Activated CD4-positive, alpha-beta memory T cell treated with anti-CD3 and anti-CD28 coated beads for 36 hours (primary cell): ENCODE results near the gene PRKAG1. TPM values are rescaled to one million over a fixed set of nuclear protein-coding genes. Genes with fewer than 3 reads are reported as not detected.

Source experiments
- CTCF ChIA-PET: fragments of 350-600 bp; sonication (Branson Sonifier 250); formaldehyde crosslinking; loops from one replicate; lab custom pipeline; 2021; ENCODE audit warnings: antibody characterized with exemption, inconsistent platforms; lab: Charles Lee
- POLR2A ChIA-PET: fragments of 350-600 bp; sonication (Branson Sonifier 250); formaldehyde crosslinking; loops from one replicate; lab custom pipeline; 2021; ENCODE audit warnings: antibody characterized with exemption; lab: Charles Lee
- DNase-seq: peaks from one replicate; pipeline ENCODE4 v3.0.0-alpha.2; 2020
- H3K27ac Mint-ChIP-seq: one replicate; pipeline ENCODE4 v1.8.0; 2021; ENCODE audit warnings: mixed read lengths
- H3K27me3 Mint-ChIP-seq: one replicate; pipeline ENCODE4 v1.8.0; 2021; ENCODE audit warnings: mixed read lengths
- H3K36me3 Mint-ChIP-seq: one replicate; pipeline ENCODE4 v1.8.0; 2021; ENCODE audit warnings: mixed read lengths
- H3K4me1 Mint-ChIP-seq: one replicate; pipeline ENCODE4 v1.8.0; 2021; ENCODE audit warnings: low read depth, mixed read lengths
- H3K4me3 Mint-ChIP-seq: one replicate; pipeline ENCODE4 v1.8.0; 2021; ENCODE audit warnings: mild to moderate bottlenecking, mixed read lengths
- H3K9me3 Mint-ChIP-seq: one replicate; pipeline ENCODE4 v1.8.0; 2021; ENCODE audit warnings: mixed read lengths
- intact Hi-C: fragments of 100-400 bp; cut with micrococcal nuclease; formaldehyde crosslinking; loops from one replicate; pipeline ENCODE4 v1.15.1; 2023
- total RNA-seq, 2 experiments: library from RNA; stranded (reverse); gene quantifications; one replicate each; pipeline ENCODE4 v1.2.3, GENCODE V29; 2021

The PRKAG1 gene
- total RNA-seq, 2 experiments from 2014 or later = 52.0 to 55.8 TPM

GRCh38 chr12:48979602-48980388, 38.8 kb downstream of the PRKAG1 start:
- peaks cover 47% of the 10 kb centered on the region for H3K27me3 Mint-ChIP-seq
- peaks cover 52% of the 10 kb centered on the region for H3K4me1 Mint-ChIP-seq
- H3K27ac Mint-ChIP-seq = no peak overlapping the region
- H3K36me3 Mint-ChIP-seq = no peaks in the 10 kb centered on the region
- ChIA-PET POLR2A (interaction anchor here (1.0 to 1.3 kb wide), 2 partner anchors 10 to 22 kb away, joined by 3 to 4 read pairs; partner anchors contain the start of gene ARF3), CTCF (interaction anchor here (0.7 to 13.5 kb wide), 14 partner anchors 8 to 210 kb away, joined by 3 to 202 read pairs (median 5); partner anchors contain the start of genes ARF3, DDN, DDX23 and FKBP11)
- H3K9me3 Mint-ChIP-seq = no peaks in the 10 kb centered on the region
- peak overlapping the region; percentile 48 for H3K4me3 Mint-ChIP-seq
- DNase-seq = peak; percentile 45
- intact Hi-C loops = loop anchor here (1.0 to 5.0 kb wide), 4 partner anchors 17 to 113 kb away; partner anchors contain the start of genes DHH and PRKAG1

- no peak for DNase-seq
- CTCF ChIA-PET = interaction anchor here (1.0 to 13.5 kb wide), 19 partner anchors 9 to 226 kb away, joined by 3 to 202 read pairs (median 5); partner anchors contain the start of genes ARF3, DDN, DDX23 and FKBP11
- Mint-ChIP-seq H3K36me3 (no peaks in the 10 kb centered on the region), H3K27me3 (peaks cover 52% of the 10 kb centered on the region), H3K4me3 (peak overlapping the region; percentile 54), H3K9me3 (no peaks in the 10 kb centered on the region), H3K4me1 (peaks cover 52% of the 10 kb centered on the region), H3K27ac (no peak overlapping the region)
- intact Hi-C loops = loop anchor here (5.0 kb wide), 1 partner anchor 77 kb away; a partner anchor contains a TSS
- POLR2A ChIA-PET = interaction anchor here (1.0 to 1.3 kb wide), 4 partner anchors 9 to 287 kb away, joined by 3 to 4 read pairs (median 3); partner anchors contain the start of gene ARF3
These were observed 39.6 kb downstream of the PRKAG1 start for GRCh38 chr12:48978741-48979601.

GRCh38 chr12:48978291-48978740, 40.3 kb downstream of the PRKAG1 start, which contains the start of gene WNT1:
WNT1 (plus strand) TSS chr12:48978322; CDS start chr12:48978651, 329 bp downstream.
- no peaks in the 10 kb centered on the region for H3K9me3 Mint-ChIP-seq
- peak within 1 kb of the TSS; percentile 59 for H3K4me3 Mint-ChIP-seq
- H3K27me3 Mint-ChIP-seq = peaks cover 56% of the 10 kb centered on the region
- H3K4me1 Mint-ChIP-seq = peaks cover 52% of the 10 kb centered on the region
- no peak for DNase-seq
- H3K36me3 Mint-ChIP-seq = no peaks in the 10 kb centered on the region
- intact Hi-C loops = loop anchor here (5.0 kb wide), 1 partner anchor 76 kb away; a partner anchor contains a TSS
- ChIA-PET POLR2A (interaction anchor here (0.8 to 1.3 kb wide), 5 partner anchors 10 to 287 kb away, joined by 3 to 5 read pairs (median 3); no protein-coding TSS in a partner anchor), CTCF (interaction anchor here (0.7 to 13.5 kb wide), 24 partner anchors 9 to 289 kb away, joined by 3 to 202 read pairs (median 5); partner anchors contain the start of genes ARF3, DDN, DDX23 and WNT10B)
- H3K27ac Mint-ChIP-seq = peak within 1 kb of the TSS; percentile 70

- H3K9me3 Mint-ChIP-seq = no peaks in the 10 kb centered on the region
- H3K4me1 Mint-ChIP-seq = peaks cover 55% of the 10 kb centered on the region
- ChIA-PET CTCF (interaction anchor here (0.6 to 13.5 kb wide), 33 partner anchors 10 to 289 kb away, joined by 3 to 202 read pairs (median 4); partner anchors contain the start of genes ARF3, DDN, DDX23 and PRKAG1), POLR2A (interaction anchor here (0.7 to 1.3 kb wide), 7 partner anchors 11 to 288 kb away, joined by 3 to 7 read pairs (median 3); partner anchors contain the start of genes ARF3 and DDX23)
- no peaks in the 10 kb centered on the region for H3K36me3 Mint-ChIP-seq
- DNase-seq = peak; percentile 87
- H3K27ac Mint-ChIP-seq = peak overlapping the region; percentile 70
- peak overlapping the region; percentile 59 for H3K4me3 Mint-ChIP-seq
- peaks cover 63% of the 10 kb centered on the region for H3K27me3 Mint-ChIP-seq
- intact Hi-C loops = loop anchor here (1.0 to 5.0 kb wide), 4 partner anchors 20 to 125 kb away; partner anchors contain the start of genes ARF3, DDX23 and FKBP11
These were observed 41.0 kb downstream of the PRKAG1 start for GRCh38 chr12:48977290-48978281.

- Mint-ChIP-seq H3K36me3 (no peaks in the 10 kb centered on the region), H3K4me1 (peaks cover 54% of the 10 kb centered on the region), H3K9me3 (no peaks in the 10 kb centered on the region), H3K4me3 (no peak overlapping the region), H3K27me3 (peaks cover 57% of the 10 kb centered on the region), H3K27ac (no peak overlapping the region)
- CTCF ChIA-PET = interaction anchor here (0.6 to 15.5 kb wide), 8 partner anchors 8 to 121 kb away, joined by 3 to 202 read pairs (median 4); partner anchors contain the start of genes ARF3, DDX23 and WNT1
- POLR2A ChIA-PET = no interaction called here
- intact Hi-C loops = no loop called here
- DNase-seq = peak; percentile 57
These were observed 44.5 kb downstream of the PRKAG1 start for GRCh38 chr12:48973941-48974673.

GRCh38 chr12:48973531-48973930, 45.0 kb downstream of the PRKAG1 start:
- intact Hi-C loops = no loop called here
- no peak overlapping the region for H3K4me3 Mint-ChIP-seq
- POLR2A ChIA-PET = no interaction called here
- peaks cover 52% of the 10 kb centered on the region for H3K27me3 Mint-ChIP-seq
- H3K4me1 Mint-ChIP-seq = peaks cover 52% of the 10 kb centered on the region
- CTCF ChIA-PET = interaction anchor here (0.6 to 15.5 kb wide), 7 partner anchors 9 to 121 kb away, joined by 3 to 202 read pairs (median 5); partner anchors contain the start of genes ARF3, DDX23 and WNT1
- H3K27ac Mint-ChIP-seq = no peak overlapping the region
- no peaks in the 10 kb centered on the region for H3K36me3 Mint-ChIP-seq
- DNase-seq = no peak
- no peaks in the 10 kb centered on the region for H3K9me3 Mint-ChIP-seq

- Mint-ChIP-seq H3K4me3 (no peak overlapping the region), H3K4me1 (peaks cover 49% of the 10 kb centered on the region), H3K27me3 (peaks cover 52% of the 10 kb centered on the region)
These were observed 45.6 kb downstream of the PRKAG1 start for GRCh38 chr12:48972952-48973483.

GRCh38 chr12:48972213-48972951, 46.2 kb downstream of the PRKAG1 start:
- ChIA-PET CTCF (interaction anchor here (1.6 to 15.5 kb wide), 3 partner anchors 10 to 120 kb away, joined by 5 to 202 read pairs (median 7); partner anchors contain the start of genes DDX23 and WNT1), POLR2A (interaction anchor here (1.1 kb wide), 1 partner anchor 25 kb away, joined by 3 read pairs; no protein-coding TSS in a partner anchor)
- H3K4me1 Mint-ChIP-seq = peaks cover 44% of the 10 kb centered on the region
- no peaks in the 10 kb centered on the region for H3K36me3 Mint-ChIP-seq
- no peak overlapping the region for H3K27ac Mint-ChIP-seq
- peaks cover 47% of the 10 kb centered on the region for H3K27me3 Mint-ChIP-seq
- H3K4me3 Mint-ChIP-seq = no peak overlapping the region
- peak; percentile 68 for DNase-seq
- intact Hi-C loops = no loop called here
- H3K9me3 Mint-ChIP-seq = no peaks in the 10 kb centered on the region

More at GRCh38 chr12:48972952-48973483, 45.6 kb downstream of the PRKAG1 start:
- ChIA-PET CTCF (interaction anchor here (1.0 to 15.5 kb wide), 5 partner anchors 9 to 120 kb away, joined by 3 to 202 read pairs (median 5); partner anchors contain the start of genes DDX23 and WNT1), POLR2A (no interaction called here)
- no peak for DNase-seq
- Mint-ChIP-seq H3K27ac (no peak overlapping the region), H3K36me3 (no peaks in the 10 kb centered on the region), H3K9me3 (no peaks in the 10 kb centered on the region)
- intact Hi-C loops = no loop called here
